Urothelium cell line (cell line): ENCODE results near the gene NBL1.

Experiments
- DNase-seq: peaks from one replicate; pipeline ENCODE4 v3.0.0; 2011; ENCODE audit warnings: low spot score, mixed read lengths
- FAIRE-seq: peaks from 2 replicates; lab custom pipeline; 2011; peaks lifted over from hg19 to GRCh38; lab: Jason Lieb, UNC

NBL1 gene

DNA sequence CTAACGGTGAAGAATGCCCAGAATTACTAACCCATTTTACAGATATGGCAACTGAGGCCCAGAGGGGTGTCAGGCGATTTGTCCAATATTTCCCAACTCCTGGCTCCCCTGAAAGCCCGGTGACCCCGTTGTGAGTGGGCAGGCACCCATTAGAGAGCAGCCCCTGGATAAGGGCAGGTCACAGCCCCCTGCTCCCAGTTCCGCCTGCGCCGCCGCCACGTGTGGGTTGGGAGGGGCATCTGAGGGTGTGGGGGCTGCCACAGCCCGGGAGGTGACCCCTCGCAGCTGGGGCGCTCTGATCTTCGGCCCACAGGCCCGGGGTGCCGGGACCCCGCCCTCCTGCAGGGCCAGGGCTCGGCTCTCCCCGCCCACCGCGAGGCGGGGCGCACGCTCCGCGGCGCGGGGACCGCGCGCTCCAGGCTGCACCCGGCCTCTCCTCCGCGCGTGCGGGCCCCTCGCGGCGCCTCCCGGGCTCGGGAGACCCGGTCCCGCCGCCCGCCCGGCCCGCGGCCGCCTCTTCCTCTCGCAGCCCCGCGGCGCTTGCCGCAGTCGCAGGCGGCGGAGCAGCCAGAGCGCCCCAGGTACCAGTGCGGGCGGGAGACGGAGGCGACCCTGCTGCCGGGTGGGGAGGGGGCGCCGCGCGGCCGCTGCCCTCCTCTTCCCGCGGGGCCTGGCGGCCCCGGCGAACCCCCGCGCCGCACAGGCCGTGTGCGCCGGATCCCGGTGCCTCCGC is 20.5 kb downstream of the NBL1 start, which contains the start of gene HTR6:
HTR6 (plus strand) TSS at position 423 of the 733 bp plus-strand sequence. CDS start 879 bp downstream, outside the sequence.
- FAIRE-seq (no peak), DNase-seq (peak; percentile 43)

- DNase-seq (no peak), FAIRE-seq (no peak)
Observed at GRCh38 chr1:19665186-19665495, 21.0 kb downstream of the NBL1 start.

DNA sequence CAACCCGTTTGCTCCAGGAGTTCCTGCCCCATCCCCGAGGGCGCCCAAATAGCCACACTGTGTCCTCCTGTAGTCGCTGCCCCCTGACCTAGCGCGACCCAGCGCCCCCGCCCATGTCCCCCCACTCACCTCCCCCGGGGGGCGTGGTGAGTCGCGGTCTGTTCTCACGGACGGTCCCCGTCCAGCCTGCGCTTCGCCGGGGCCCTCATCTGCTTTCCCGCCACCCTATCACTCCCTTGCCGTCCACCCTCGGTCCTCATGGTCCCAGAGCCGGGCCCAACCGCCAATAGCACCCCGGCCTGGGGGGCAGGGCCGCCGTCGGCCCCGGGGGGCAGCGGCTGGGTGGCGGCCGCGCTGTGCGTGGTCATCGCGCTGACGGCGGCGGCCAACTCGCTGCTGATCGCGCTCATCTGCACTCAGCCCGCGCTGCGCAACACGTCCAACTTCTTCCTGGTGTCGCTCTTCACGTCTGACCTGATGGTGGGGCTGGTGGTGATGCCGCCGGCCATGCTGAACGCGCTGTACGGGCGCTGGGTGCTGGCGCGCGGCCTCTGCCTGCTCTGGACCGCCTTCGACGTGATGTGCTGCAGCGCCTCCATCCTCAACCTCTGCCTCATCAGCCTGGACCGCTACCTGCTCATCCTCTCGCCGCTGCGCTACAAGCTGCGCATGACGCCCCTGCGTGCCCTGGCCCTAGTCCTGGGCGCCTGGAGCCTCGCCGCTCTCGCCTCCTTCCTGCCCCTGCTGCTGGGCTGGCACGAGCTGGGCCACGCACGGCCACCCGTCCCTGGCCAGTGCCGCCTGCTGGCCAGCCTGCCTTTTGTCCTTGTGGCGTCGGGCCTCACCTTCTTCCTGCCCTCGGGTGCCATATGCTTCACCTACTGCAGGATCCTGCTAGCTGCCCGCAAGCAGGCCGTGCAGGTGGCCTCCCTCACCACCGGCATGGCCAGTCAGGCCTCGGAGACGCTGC is 21.7 kb downstream of the NBL1 start:
- FAIRE-seq (no peak), DNase-seq (no peak)

DNA sequence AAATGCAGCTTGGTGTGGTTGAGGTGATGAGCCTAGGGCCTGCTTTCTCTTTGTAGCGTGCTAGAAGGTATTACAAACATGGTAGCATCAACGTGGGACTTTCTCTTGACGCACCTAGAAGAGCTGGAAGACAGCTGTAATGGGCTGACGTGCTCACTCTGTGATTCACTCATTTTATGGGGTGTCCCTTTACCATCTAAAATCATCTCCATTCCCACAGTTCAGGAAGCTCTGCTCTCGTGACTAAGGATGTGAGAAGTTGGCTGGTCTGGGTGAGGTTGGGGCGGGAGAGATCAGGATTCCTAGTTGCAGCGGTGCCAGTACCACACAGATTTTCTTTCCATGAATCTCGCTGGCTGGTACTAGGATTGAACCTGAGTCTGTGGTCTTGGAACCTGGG is 24.8 kb downstream of the NBL1 start:
- FAIRE-seq (no peak), DNase-seq (no peak)

DNA sequence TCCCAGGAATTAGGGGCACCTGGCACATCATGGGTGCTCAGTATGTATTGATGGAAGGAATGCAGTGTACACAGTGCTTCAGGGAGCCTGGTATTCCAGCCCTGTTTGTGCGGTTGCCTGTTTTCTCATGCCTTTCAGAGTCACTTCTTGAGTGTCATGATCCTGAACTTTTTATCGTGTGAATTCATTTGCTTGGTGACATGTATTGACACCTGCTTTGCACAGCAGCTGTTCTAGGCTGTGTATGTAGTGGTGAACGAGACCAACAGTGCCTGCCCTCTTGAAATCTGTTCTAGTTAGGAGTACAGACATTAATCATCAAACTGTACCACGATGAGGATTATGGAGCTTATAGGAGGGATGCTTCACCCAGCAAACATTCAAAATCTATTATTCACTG is 26.7 kb downstream of the NBL1 start:
- no peak for DNase-seq
- no peak for FAIRE-seq

DNA sequence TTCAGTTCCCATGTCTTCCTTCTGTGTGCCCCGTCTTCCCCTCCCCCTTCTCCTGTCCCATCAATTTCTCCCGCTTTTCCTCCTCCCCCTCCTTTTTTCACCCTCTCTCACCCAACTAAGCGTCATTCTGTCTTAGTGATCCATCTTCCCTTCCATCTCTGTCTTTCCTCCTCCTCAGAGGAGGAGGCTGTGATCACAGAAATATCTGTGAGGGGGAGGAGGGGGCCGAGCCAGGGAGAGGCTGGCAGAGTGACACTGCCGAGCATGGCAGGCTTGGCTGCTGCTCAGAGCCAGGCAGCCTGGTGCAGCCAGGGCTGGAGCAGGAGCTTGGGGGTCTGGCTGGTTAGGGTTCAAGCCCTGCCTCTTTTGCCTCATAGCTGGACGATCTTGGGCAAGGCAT is 28.1 kb downstream of the NBL1 start:
- FAIRE-seq (no peak), DNase-seq (no peak)

DNA sequence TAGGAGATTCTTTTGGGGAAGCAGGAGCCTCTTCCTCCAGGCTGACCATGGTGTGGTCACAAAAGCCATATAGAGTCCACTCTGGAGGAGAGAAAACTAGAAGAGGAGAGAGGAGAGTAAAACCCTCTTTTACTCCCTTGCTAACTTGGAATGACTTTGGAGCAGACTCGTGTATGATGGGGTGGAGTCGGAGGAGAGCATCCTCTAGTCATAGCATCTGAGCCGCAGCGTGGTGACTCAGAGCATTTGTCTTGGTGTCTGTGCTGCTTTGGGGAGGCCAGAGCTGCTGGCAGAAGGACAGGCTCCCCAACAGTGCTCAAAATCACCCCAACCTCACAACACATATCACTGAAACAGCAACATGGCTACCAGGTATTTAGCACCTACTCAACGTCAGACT is 31.7 kb downstream of the NBL1 start:
- no peak for DNase-seq
- no peak for FAIRE-seq

DNA sequence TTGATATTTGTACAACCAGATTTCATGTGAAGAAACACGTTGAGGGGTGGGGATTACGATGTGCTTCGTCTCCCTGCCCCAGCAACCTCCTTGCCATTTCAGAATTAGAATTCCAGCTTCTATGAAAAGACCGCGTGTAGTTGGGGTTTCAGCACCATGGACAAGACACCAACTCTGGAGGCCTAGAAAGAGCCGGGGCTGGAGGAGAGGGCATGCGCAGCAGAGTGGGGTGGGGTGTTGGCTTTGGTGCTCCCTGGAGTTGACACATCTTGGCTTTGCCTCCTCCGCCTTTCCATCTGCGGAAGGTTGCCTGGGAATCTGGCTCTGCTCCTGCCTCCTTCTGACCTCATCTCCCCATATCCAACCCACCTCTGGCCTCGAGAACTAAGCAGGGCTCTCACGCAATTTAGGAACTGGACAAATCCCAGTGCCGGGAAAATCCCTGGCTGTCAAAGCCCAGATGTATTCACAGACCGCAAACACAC is 32.4 kb downstream of the NBL1 start:
- peak; percentile 80 for DNase-seq
- no peak for FAIRE-seq

DNA sequence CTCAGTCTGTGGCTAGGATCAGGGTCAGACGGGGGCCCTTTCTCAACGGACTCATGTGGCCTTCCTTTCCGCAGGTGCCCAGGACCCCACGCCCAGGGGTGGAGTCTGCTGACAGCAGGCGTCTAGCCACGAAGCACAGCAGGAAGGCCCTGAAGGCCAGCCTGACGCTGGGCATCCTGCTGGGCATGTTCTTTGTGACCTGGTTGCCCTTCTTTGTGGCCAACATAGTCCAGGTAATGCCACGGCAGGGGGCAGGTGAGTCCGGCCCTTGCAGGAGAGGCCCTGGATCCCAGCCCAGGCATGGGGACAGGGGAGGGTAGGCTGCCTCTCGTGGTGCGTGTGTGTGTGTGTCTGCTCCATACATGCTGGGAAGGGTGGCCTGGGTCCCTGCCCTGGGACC is 34.4 kb downstream of the NBL1 start:
- DNase-seq = no peak
- FAIRE-seq = no peak

DNA sequence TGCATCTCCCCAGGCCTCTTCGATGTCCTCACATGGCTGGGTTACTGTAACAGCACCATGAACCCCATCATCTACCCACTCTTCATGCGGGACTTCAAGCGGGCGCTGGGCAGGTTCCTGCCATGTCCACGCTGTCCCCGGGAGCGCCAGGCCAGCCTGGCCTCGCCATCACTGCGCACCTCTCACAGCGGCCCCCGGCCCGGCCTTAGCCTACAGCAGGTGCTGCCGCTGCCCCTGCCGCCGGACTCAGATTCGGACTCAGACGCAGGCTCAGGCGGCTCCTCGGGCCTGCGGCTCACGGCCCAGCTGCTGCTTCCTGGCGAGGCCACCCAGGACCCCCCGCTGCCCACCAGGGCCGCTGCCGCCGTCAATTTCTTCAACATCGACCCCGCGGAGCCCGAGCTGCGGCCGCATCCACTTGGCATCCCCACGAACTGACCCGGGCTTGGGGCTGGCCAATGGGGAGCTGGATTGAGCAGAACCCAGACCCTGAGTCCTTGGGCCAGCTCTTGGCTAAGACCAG is 34.9 kb downstream of the NBL1 start:
- FAIRE-seq (no peak), DNase-seq (no peak)

DNA sequence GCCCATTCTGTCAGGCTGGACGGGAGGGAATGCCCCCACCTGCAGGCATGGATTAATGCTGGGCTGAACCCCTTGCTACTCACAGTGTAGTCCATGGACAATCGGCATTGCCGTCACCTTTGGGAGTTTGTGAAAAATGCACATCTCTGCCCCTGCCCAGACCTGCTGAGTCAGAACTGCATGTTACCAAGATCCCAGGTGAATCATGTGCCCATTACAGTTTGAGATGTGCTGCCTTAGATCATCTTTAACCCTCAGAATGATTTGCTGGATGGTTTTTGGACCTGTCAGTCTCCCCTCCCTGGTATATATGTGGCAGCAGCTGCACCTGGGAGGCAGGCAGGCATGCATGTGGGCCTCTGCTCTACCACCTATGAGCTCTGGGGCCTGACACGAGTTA is 35.6 kb downstream of the NBL1 start:
- FAIRE-seq (peak; percentile 9), DNase-seq (no peak)

GRCh38 chr1:19680644-19681043 is 36.5 kb downstream of the NBL1 start:
- DNase-seq (no peak), FAIRE-seq (no peak)

DNA sequence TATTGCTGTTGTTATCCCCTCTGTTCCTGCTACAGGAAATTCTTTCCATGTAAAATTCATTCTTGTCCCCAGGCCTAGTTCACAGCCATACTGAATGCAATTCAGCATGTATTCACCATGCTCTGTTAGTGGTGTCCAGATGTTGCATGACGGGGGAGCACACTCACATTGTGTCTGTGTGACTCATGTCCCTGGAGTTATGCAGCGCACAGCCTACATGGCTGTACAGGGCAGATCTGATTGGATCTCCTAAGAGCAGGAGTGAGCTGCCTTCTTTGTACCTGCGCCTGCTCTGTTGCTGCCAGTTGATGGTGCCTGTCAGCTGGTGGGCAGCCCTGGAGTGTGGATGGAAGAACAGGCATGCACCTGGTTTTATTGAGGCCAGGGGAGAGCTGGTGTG is 38.1 kb downstream of the NBL1 start:
- DNase-seq = no peak
- FAIRE-seq = no peak

DNA sequence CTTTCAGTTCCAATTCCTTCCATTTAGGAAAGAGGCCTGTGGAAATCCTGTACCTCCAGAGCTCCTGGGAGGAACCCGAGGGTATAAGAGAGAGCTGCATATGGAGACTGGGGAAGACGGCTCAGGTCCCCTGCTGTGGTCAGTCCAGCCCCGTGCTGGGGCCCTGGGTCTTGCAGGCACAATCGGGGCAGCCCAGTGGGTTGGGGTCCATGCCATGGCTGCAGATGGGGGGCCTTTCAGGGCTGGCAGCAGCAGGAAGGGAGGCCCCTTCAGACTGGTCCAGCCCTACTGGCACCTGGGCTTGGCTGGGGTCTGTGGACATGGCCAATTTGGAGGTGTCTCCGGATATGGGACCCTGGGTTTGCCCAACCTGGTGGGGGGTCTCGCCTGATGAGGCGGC is 38.8 kb downstream of the NBL1 start:
- DNase-seq (no peak), FAIRE-seq (no peak)

DNA sequence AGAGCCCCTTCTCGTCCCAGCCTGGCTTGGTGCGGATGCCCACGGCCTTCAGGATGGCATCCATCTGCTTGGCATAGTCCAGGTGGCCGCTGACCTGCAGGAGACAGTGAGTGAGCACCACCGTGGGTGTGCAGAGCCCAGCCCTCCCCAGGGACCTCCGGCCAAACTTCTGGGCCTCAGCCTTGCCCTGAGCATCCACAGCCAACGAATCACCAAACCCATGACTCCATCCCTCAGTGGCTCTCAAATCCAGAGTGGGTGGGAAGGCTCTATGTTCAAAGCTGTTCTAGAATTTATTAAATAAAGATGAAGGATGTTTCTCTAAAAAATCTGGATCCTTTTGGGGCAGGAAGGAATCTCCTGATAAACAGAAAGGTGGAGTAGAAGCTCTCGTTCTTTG is 39.2 kb downstream of the NBL1 start:
- FAIRE-seq = no peak
- no peak for DNase-seq

DNA sequence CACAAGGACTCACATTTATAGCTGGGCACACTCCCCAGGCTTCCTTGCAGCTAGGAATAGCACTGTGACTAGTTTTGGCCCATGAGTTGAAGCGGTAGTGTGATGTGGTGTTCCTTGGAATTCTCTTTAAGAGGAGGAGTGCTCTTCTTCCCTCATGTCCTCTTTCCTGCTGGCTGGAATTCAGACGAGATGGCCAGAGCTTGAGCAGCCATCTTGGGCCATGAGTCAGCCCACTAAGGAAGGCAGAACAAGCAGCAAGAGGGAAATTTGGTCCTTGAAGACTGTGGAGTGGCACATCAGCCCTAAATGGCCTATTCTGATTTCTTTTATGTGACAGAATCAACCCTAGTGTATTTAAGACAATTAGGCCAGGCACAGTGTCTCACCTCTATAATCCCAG is 40.6 kb downstream of the NBL1 start:
- DNase-seq (no peak), FAIRE-seq (no peak)

GRCh38 chr1:19685994-19686393 is 41.9 kb downstream of the NBL1 start:
- FAIRE-seq (no peak), DNase-seq (no peak)

DNA sequence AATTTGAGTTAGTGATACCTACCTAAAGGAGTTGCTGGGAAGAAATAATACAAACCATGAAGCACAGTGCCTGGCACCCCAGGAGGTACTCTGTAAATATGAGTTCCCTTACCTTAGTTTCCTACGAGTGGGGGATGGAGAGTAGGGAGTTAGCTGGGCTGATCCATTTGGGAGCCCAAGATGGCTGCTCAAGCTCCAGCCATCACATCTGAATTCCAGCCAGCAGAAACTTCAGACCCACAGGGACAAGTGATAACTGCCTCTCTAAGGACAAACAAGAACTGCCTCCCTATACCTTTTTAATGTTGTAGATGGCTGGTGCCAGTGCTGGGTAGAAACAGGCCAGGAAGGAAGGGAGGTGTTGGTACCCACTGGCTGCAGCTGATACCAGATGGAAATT is 43.3 kb downstream of the NBL1 start:
- DNase-seq (no peak), FAIRE-seq (no peak)

GRCh38 chr1:19688041-19688842 is 44.1 kb downstream of the NBL1 start:
- FAIRE-seq (no peak), DNase-seq (no peak)

DNA sequence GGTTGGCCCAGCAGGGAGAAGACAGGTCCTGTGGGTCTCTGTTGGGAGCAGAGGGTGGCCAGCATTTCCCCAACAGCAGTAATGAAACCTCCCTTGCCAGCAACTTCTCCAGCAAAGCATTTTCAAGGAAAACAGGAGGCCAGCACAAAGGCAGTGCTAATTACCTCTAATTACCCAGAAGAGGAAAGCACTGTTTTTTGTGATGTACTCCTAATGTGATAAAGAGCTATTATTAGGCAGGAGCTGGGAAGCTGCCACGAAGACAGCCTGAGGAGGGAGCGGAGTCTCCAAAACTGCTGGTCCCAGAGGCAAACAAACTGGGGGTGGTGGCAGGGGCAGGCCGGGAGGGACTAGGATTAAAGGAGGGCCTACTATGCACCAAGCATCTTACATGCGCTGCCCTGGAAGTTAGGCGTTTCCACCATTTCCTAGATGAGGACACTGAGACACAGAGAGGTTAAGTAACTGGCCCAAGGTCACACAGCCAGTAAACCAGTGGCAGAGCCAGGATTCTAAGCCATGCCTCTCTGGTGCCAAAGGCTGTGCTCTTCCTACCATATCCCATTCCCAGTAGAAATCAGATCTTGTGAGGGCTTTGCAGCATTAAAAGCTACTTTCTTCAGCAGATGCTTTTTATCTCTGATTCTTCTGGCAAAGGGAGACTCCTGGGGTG is 45.1 kb downstream of the NBL1 start:
- no peak for DNase-seq
- no peak for FAIRE-seq
